Measurements from ENCODE around the gene TUBGCP5.
"Not testable (repeated sequence)": the region's sequence is repeated elsewhere in the genome, so short reads cannot be mapped to it uniquely, and the experiment has no call there.

TUBGCP5 gene

GRCh38 chr15:23039917-23040281 is 530 bp upstream of the TUBGCP5 start:
- no peak for DNase-seq

- no peak for DNase-seq
Measured at GRCh38 chr15:23038726-23039142, 635 bp downstream of the TUBGCP5 start.

GRCh38 chr15:23035964-23036566 is 3.3 kb downstream of the TUBGCP5 start:
- peak; percentile 80 for DNase-seq

GRCh38 chr15:23033979-23034378 is 5.4 kb downstream of the TUBGCP5 start:
- no peak for DNase-seq

GRCh38 chr15:23026218-23026617 is 13.2 kb downstream of the TUBGCP5 start:
- no peak for DNase-seq

- DNase-seq, result no peak
Measured at GRCh38 chr15:23022156-23022555, 17.2 kb downstream of the TUBGCP5 start.

- DNase-seq, result no peak
Measured at GRCh38 chr15:23014394-23015000, 24.9 kb downstream of the TUBGCP5 start.

- DNase-seq, result no peak
Measured at GRCh38 chr15:23013681-23014080, 25.7 kb downstream of the TUBGCP5 start.

GRCh38 chr15:23012616-23013015 is 26.8 kb downstream of the TUBGCP5 start:
- DNase-seq, result not testable (repeated sequence)

GRCh38 chr15:23003736-23004135 is 35.6 kb downstream of the TUBGCP5 start:
- no peak for DNase-seq

- no peak for DNase-seq
Measured at GRCh38 chr15:23002920-23003319, 36.4 kb downstream of the TUBGCP5 start.

GRCh38 chr15:22995795-22996194 is 43.6 kb downstream of the TUBGCP5 start:
- no peak for DNase-seq

- no peak for DNase-seq
Measured at GRCh38 chr15:22992024-22992326, 47.4 kb downstream of the TUBGCP5 start.

- no peak for DNase-seq
Measured at GRCh38 chr15:22989576-22990477, 49.5 kb downstream of the TUBGCP5 start.

- DNase-seq, result no peak
Measured at GRCh38 chr15:22988811-22989210, 50.6 kb downstream of the TUBGCP5 start.

GRCh38 chr15:22981931-22982330 is 57.4 kb downstream of the TUBGCP5 start:
- not testable (repeated sequence) for DNase-seq

- no peak for DNase-seq
Measured at GRCh38 chr15:22981051-22981840, 58.1 kb downstream of the TUBGCP5 start.

GRCh38 chr15:22980189-22981050 is 58.9 kb downstream of the TUBGCP5 start, which contains the start of gene CYFIP1:
Gene CYFIP1 (minus strand): TSS chr15:22980368. CDS start chr15:22947285, 33,083 bp downstream.
- DNase-seq, result peak; percentile 74

GRCh38 chr15:22979238-22980188 is 59.9 kb downstream of the TUBGCP5 start:
- peak; percentile 70 for DNase-seq

GRCh38 chr15:22978691-22979237 is 60.6 kb downstream of the TUBGCP5 start:
- DNase-seq, result peak; percentile 44

- DNase-seq, result no peak
Measured at GRCh38 chr15:22974745-22975144, 64.6 kb downstream of the TUBGCP5 start.

Data from activated effector memory CD4-positive, alpha-beta T cell treated with anti-CD3 and anti-CD28 coated beads, Interleukin-2, amount 50 U/mL, for 16 hours (primary cell).